COLO829 (cell line): ENCODE measurements around the gene DGKD.

Experiments
- DNase-seq: peaks from one replicate; pipeline ENCODE4 v3.0.0; 2012; ENCODE audit warnings: low spot score

The DGKD gene

DNA sequence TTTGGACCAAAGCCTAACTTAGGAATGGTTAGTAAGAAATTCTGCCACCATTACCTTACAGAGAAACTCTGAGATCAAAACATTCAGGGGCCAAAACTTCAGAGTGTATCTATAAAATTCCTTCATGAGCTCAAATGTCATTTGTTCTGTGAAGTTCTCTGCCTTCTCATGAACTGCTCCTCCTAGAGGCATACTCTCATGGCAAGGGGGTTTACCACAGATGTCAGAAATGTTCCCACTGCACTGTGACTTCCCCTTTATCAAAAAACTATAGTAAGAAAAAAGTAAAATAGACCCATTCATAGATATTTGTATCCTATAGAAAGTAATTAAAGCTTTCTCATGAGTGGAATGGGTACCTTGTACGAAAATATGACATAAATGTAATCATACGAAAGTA lies 143.8 kb downstream of the DGKD start:
- no peak for DNase-seq

DNA sequence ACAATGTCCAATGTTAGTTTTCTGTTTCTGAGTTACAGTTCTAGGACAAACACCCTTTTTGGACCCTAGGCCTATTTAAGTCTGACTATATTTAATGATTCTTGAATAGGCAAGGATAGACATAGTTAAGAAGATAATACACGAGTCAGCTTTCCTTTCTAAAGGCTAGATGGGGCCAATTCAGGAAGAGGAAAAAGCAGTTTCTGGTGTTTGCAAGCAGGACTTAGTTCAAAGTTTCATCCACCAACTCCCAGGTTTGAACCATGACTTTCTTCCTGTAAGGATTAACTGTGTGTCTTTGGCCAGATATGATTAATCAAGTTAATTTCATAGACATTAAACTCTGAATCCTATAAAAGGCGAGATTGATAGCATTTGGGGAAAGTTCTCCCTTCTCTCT lies 145.6 kb downstream of the DGKD start:
- no peak for DNase-seq

GRCh38 chr2:233501198-233502076 lies 147.1 kb downstream of the DGKD start:
- DNase-seq = no peak

- no peak for DNase-seq
Measured at GRCh38 chr2:233503481-233503880, 149.2 kb downstream of the DGKD start.

GRCh38 chr2:233503947-233504637 lies 149.8 kb downstream of the DGKD start:
- no peak for DNase-seq

- DNase-seq = no peak
Measured at GRCh38 chr2:233513953-233514655, 159.8 kb downstream of the DGKD start.

DNA sequence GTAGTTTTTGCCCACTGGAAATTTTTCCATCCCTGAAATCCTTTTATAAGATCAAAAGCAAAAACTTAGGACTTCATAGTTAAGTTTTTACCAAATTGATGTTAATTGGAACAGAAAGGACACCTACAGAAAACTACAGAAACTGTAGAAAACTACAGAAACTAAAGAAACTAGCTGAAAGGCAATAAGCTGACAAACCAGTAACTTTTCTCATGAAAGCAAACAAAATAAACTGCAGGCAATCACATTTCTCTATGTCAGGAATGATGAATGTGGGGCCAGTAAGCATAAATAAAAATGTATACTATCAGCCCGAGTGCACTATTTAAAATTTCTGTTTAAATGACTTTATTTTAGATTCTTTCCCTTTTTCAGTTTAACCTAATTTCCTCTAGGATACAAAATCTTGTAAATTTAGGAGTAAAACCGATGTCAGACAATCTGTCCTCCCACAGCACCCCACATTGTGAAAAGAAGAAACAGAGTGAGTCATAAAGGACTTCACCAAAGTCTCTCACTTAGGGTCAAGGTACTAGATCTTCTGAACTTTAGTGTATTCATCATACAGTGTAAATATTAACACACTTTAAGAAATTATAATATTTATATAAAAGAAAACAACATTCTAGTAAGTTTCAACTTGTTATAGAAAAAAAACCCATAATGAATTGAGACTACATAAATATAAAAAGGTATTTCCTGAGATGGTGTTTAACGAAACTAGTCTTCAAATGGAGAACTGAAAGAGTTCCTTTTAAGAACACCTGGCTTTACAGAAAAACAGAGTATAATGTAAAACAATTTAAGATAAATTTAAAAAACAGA lies 165.7 kb downstream of the DGKD start:
- DNase-seq = no peak
